NB4 (cell line): ENCODE data around the gene MYO1G.

Source experiments
- DNase-seq: peaks from one replicate; pipeline ENCODE4 v3.0.0; 2010; ENCODE audit warnings: low read depth
- H3K4me3 ChIP-seq: one replicate; pipeline ENCODE4 v1.5.1; 2011; ENCODE audit warnings: mild to moderate bottlenecking, low read depth, low read length, moderate library complexity
- MYC ChIP-seq: IDR thresholded peaks from 2 replicates; pipeline ENCODE4 v1.6.1; 2011; ENCODE audit warnings: low read depth, low read length
- POLR2A ChIP-seq: IDR thresholded peaks from 2 replicates; pipeline ENCODE4 v1.6.1; 2011; ENCODE audit warnings: mild to moderate bottlenecking; ENCODE audit not compliant: insufficient read length; ENCODE audit errors: extremely low read depth
- TF ChIP-seq, protein P1 (sequence below): IDR thresholded peaks from 2 replicates; pipeline ENCODE4 v1.6.1; 2011; ENCODE audit warnings: low read depth, low read length
- TF ChIP-seq, protein P2 (sequence below): IDR thresholded peaks from one replicate; pipeline ENCODE4 v1.5.1; 2012; ENCODE audit warnings: low read depth, low read length

The MYO1G gene

DNA sequence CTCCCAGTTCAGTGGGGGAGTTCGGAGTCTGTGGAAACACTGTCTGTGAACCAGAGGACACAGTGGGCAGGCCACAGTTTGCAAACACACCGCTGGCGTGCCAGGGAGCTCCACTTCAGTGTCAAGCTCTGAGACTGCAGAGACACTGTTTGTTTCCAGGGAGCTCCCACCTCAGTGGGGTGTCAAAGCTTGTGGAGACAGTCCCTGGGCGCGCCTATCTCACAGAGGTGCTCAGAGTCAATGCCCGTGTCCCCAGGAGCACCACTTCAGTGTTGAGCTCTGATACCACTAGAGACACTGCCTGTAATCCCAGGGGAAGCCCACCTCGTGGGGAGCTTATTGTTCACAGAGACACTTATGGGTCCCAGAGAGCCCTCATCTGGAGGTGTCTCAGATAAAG is 4.3 kb downstream of the MYO1G start:
- no peak overlapping the region for H3K4me3 ChIP-seq
- TF ChIP-seq, protein P1, sequence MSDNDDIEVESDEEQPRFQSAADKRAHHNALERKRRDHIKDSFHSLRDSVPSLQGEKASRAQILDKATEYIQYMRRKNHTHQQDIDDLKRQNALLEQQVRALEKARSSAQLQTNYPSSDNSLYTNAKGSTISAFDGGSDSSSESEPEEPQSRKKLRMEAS: no peak
- TF ChIP-seq POLR2A: no peak
- TF ChIP-seq, protein P2, sequence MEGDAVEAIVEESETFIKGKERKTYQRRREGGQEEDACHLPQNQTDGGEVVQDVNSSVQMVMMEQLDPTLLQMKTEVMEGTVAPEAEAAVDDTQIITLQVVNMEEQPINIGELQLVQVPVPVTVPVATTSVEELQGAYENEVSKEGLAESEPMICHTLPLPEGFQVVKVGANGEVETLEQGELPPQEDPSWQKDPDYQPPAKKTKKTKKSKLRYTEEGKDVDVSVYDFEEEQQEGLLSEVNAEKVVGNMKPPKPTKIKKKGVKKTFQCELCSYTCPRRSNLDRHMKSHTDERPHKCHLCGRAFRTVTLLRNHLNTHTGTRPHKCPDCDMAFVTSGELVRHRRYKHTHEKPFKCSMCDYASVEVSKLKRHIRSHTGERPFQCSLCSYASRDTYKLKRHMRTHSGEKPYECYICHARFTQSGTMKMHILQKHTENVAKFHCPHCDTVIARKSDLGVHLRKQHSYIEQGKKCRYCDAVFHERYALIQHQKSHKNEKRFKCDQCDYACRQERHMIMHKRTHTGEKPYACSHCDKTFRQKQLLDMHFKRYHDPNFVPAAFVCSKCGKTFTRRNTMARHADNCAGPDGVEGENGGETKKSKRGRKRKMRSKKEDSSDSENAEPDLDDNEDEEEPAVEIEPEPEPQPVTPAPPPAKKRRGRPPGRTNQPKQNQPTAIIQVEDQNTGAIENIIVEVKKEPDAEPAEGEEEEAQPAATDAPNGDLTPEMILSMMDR: no peak
- TF ChIP-seq MYC: no peak
- no peak for DNase-seq

GRCh38 chr7:44973610-44974401 is 5.0 kb downstream of the MYO1G start:
- DNase-seq: peak; percentile 71
- TF ChIP-seq, protein P1: no peak
- TF ChIP-seq, protein P2: peak; percentile 88
- no peak overlapping the region for H3K4me3 ChIP-seq

DNA sequence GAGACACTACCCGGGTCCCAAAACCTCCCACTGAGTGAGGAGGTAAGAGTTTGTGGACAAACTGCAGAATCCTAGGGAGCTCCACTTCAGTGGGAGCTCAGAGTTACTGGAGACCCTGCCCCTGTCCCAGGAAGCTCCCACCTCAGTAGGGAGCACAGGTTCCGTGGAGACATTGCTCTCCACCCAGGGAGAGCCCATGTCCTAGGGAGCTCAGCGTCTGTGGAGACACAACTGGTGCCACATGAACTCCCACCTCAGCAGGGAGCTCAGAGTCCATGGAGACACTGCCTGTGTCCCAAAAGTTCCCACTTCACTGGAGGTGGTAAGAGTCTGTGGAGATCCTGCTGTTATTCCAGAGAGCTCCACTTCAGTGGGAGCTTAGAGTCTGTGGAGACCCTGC is 6.3 kb downstream of the MYO1G start:
- no peak for DNase-seq
- no peak overlapping the region for H3K4me3 ChIP-seq
- TF ChIP-seq, protein P2: no peak
- TF ChIP-seq, protein P1: no peak
- no peak for TF ChIP-seq MYC
- TF ChIP-seq POLR2A: no peak

GRCh38 chr7:44971902-44972441 is 6.8 kb downstream of the MYO1G start:
- TF ChIP-seq POLR2A: peak; percentile 30
- TF ChIP-seq, protein P1: no peak
- H3K4me3 ChIP-seq: no peak overlapping the region
- no peak for DNase-seq

GRCh38 chr7:44971188-44971901 is 7.5 kb downstream of the MYO1G start:
- DNase-seq: peak; percentile 26
- TF ChIP-seq, protein P1: no peak
- no peak for TF ChIP-seq MYC
- TF ChIP-seq, protein P2: no peak
- TF ChIP-seq POLR2A: no peak
- H3K4me3 ChIP-seq: no peak overlapping the region

DNA sequence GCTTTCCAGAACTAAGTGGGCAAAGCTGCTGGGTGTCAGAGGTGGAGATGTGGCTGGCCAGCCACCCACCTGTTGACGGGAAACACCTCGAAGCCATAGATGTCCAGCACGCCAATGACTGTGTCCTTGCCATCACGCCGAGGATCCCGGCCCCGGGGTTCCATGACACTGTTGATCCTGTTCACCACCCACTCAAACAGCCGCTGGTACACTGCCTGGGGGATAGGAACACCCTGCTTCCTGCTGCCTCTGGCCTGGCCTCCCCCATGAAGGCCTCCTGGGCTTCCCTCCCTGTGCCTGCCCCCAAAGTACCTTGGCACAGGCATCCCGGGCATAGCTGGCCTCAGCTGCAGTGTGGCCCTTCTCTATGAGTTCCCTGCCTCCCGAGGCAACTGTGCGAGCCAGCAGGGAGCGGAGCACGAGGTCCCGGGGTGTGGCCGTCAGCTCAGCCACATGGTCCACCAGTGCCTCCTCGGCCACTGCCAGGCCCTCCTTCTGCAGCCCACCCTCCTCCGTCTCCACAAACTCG is 8.2 kb downstream of the MYO1G start:
- no peak overlapping the region for H3K4me3 ChIP-seq
- DNase-seq: no peak
- TF ChIP-seq, protein P2: no peak
- TF ChIP-seq MYC: no peak
- no peak for TF ChIP-seq POLR2A
- TF ChIP-seq, protein P1: no peak
